Coronary artery (tissue), 2 donors: ENCODE data around the gene MYH14.

Experiments
- DNase-seq: peaks from one replicate; pipeline ENCODE4 v3.0.0-alpha.2; 2017; ENCODE audit warnings: low spot score
- H3K27ac ChIP-seq, 2 donors: fragments of 200-600 bp; sonication (generic); one replicate each; pipeline ENCODE4 v1.5.1; 2016 to 2019
- H3K4me3 ChIP-seq: fragments of 200-600 bp; sonication (generic); 2 replicates; pipeline ENCODE4 v1.5.1; 2016; ENCODE audit warnings: mild to moderate bottlenecking, moderate library complexity
- CTCF ChIP-seq: fragments of 200-600 bp; sonication (generic); IDR thresholded peaks from one replicate; pipeline ENCODE4 v1.5.1; 2019; ENCODE audit warnings: antibody characterized with exemption

Gene MYH14

GRCh38 chr19:50244695-50245094 lies 41.3 kb downstream of the MYH14 start:
- DNase-seq: no peak
- Histone ChIP-seq H3K4me3 (no peak overlapping the region), H3K27ac (no peak overlapping the region)
- no peak for TF ChIP-seq CTCF

- DNase-seq: no peak
- no peak for TF ChIP-seq CTCF
- H3K27ac ChIP-seq: no peak overlapping the region
- H3K4me3 ChIP-seq: no peak overlapping the region
Observed at GRCh38 chr19:50248413-50248812, 45.0 kb downstream of the MYH14 start.

- H3K4me3 ChIP-seq: no peak overlapping the region
- H3K27ac ChIP-seq: no peak overlapping the region
- DNase-seq: no peak
- TF ChIP-seq CTCF: no peak
Observed at GRCh38 chr19:50248826-50249225, 45.4 kb downstream of the MYH14 start.

- no peak for TF ChIP-seq CTCF
- Histone ChIP-seq H3K27ac (no peak overlapping the region), H3K4me3 (no peak overlapping the region)
- DNase-seq: no peak
Observed at GRCh38 chr19:50249636-50250035, 46.2 kb downstream of the MYH14 start.

GRCh38 chr19:50250450-50251136 lies 47.2 kb downstream of the MYH14 start:
- Histone ChIP-seq H3K4me3 (no peak overlapping the region), H3K27ac (no peak overlapping the region)
- no peak for DNase-seq
- TF ChIP-seq CTCF: no peak

- no peak overlapping the region for H3K4me3 ChIP-seq
- no peak overlapping the region for H3K27ac ChIP-seq
- no peak for DNase-seq
- no peak for TF ChIP-seq CTCF
Observed at GRCh38 chr19:50252111-50252886, 48.9 kb downstream of the MYH14 start.

GRCh38 chr19:50252887-50253268 lies 49.5 kb downstream of the MYH14 start:
- H3K4me3 ChIP-seq: no peak overlapping the region
- TF ChIP-seq CTCF: no peak
- DNase-seq: no peak
- H3K27ac ChIP-seq: no peak overlapping the region
